ENCODE measurements around the gene KLHDC9. TPM values are rescaled to one million over a fixed set of nuclear protein-coding genes. Genes with fewer than 3 reads are reported as not detected.

KLHDC9 gene
- polyA plus RNA-seq, 1 experiment = 1.1 TPM

GRCh38 chr1:161088587-161089110 is 9.5 kb upstream of the KLHDC9 start:
- Histone ChIP-seq H3K4me3 (ENCODE audit: low read depth, low read length) (no peak overlapping the region), H3K9me3 (ENCODE audit: control insufficient read depth, insufficient read depth, low read length) (no peaks in the 10 kb centered on the region), H3K27ac (ENCODE audit: low read depth, low read length) (no peak overlapping the region), H3K27me3 (ENCODE audit: control insufficient read depth, insufficient read depth, low read length) (no peaks in the 10 kb centered on the region)
- TF ChIP-seq CTCF (IDR thresholded peaks at IDR 0.05; ENCODE audit: low read depth, low read length) = no peak
- ChIA-PET POLR2A (interaction anchor here (0.6 to 1.9 kb wide), 4 partner anchors 9 to 98 kb away, joined by 3 to 7 read pairs (median 4); partner anchors contain the start of gene USF1), CTCF (interaction anchor here (1.1 to 1.8 kb wide), 3 partner anchors 8 to 98 kb away, joined by 4 to 5 read pairs (median 4); no protein-coding TSS in a partner anchor)
- DNase-seq (ENCODE audit: low read depth, low spot score) = no peak

- ChIA-PET POLR2A (interaction anchor here (0.6 to 1.9 kb wide), 3 partner anchors 8 to 44 kb away, joined by 3 to 7 read pairs (median 3); partner anchors contain the start of gene USF1), CTCF (interaction anchor here (1.2 to 1.8 kb wide), 2 partner anchors 7 to 99 kb away, joined by 4 to 5 read pairs; no protein-coding TSS in a partner anchor)
- no peak within 1 kb of the TSS for H3K4me3 ChIP-seq (ENCODE audit: low read depth, low read length)
These were observed 8.8 kb upstream of the KLHDC9 start, which contains the start of gene NECTIN4 for GRCh38 chr1:161089251-161089924. TSS of gene NECTIN4 (minus strand) at chr1:161089558. CDS start at chr1:161089296, 262 bp downstream.

GRCh38 chr1:161089938-161090337 is 8.2 kb upstream of the KLHDC9 start:
- no peak for DNase-seq (ENCODE audit: low read depth, low spot score)
- H3K9me3 ChIP-seq (ENCODE audit: control insufficient read depth, insufficient read depth, low read length) = no peaks in the 10 kb centered on the region
- ChIA-PET POLR2A (interaction anchor here (1.9 kb wide), 1 partner anchor 45 kb away, joined by 7 read pairs; the partner anchor contains the start of gene USF1), CTCF (no interaction called here)
- no peaks in the 10 kb centered on the region for H3K27me3 ChIP-seq (ENCODE audit: control insufficient read depth, insufficient read depth, low read length)
- no peak for TF ChIP-seq CTCF (IDR thresholded peaks at IDR 0.05; ENCODE audit: low read depth, low read length)
- H3K27ac ChIP-seq (ENCODE audit: low read depth, low read length) = no peak overlapping the region
- no peak overlapping the region for H3K4me3 ChIP-seq (ENCODE audit: low read depth, low read length)

More at GRCh38 chr1:161089251-161089924, 8.8 kb upstream of the KLHDC9 start, which contains the start of gene NECTIN4:
- Histone ChIP-seq H3K27ac (ENCODE audit: low read depth, low read length) (no peak within 1 kb of the TSS), H3K9me3 (ENCODE audit: control insufficient read depth, insufficient read depth, low read length) (no peaks in the 10 kb centered on the region), H3K27me3 (ENCODE audit: control insufficient read depth, insufficient read depth, low read length) (no peaks in the 10 kb centered on the region)
- no peak for DNase-seq (ENCODE audit: low read depth, low spot score)
- no peak for TF ChIP-seq CTCF (IDR thresholded peaks at IDR 0.05; ENCODE audit: low read depth, low read length)

- Histone ChIP-seq H3K27me3 (ENCODE audit: control insufficient read depth, insufficient read depth, low read length) (no peaks in the 10 kb centered on the region), H3K4me3 (ENCODE audit: low read depth, low read length) (no peak overlapping the region), H3K27ac (ENCODE audit: low read depth, low read length) (no peak overlapping the region), H3K9me3 (ENCODE audit: control insufficient read depth, insufficient read depth, low read length) (no peaks in the 10 kb centered on the region)
- ChIA-PET POLR2A (no interaction called here), CTCF (no interaction called here)
- TF ChIP-seq CTCF (IDR thresholded peaks at IDR 0.05; ENCODE audit: low read depth, low read length) = no peak
- DNase-seq (ENCODE audit: low read depth, low spot score) = no peak
These were observed 7.5 kb upstream of the KLHDC9 start for GRCh38 chr1:161090617-161091016.

- Histone ChIP-seq H3K9me3 (ENCODE audit: control insufficient read depth, insufficient read depth, low read length) (no peaks in the 10 kb centered on the region), H3K27me3 (ENCODE audit: control insufficient read depth, insufficient read depth, low read length) (no peaks in the 10 kb centered on the region), H3K27ac (ENCODE audit: low read depth, low read length) (no peak overlapping the region), H3K4me3 (ENCODE audit: low read depth, low read length) (no peak overlapping the region)
- ChIA-PET POLR2A (no interaction called here), CTCF (no interaction called here)
- no peak for TF ChIP-seq CTCF (IDR thresholded peaks at IDR 0.05; ENCODE audit: low read depth, low read length)
- DNase-seq (ENCODE audit: low read depth, low spot score) = no peak
These were observed 7.1 kb upstream of the KLHDC9 start for GRCh38 chr1:161091093-161091492.
